Upper lobe of right lung (tissue), 1 donor: ENCODE results near the gene HOXC9. TPM values are rescaled to one million over a fixed set of nuclear protein-coding genes. Genes with fewer than 3 reads are reported as not detected.

ENCODE experiments used
- ATAC-seq: fragments of 200-7000 bp; cut with Tn5 transposase; one replicate; pipeline ENCODE4 v1.9.1; 2020; ENCODE audit warnings: mild to moderate bottlenecking, moderate library complexity
- DNase-seq: peaks from one replicate; pipeline ENCODE4 v3.0.0-alpha.2; 2020
- H3K27ac ChIP-seq: fragments of 200-600 bp; one replicate; pipeline ENCODE4 v1.8.0; 2022
- H3K27me3 ChIP-seq: fragments of 200-600 bp; one replicate; pipeline ENCODE4 v1.8.0; 2022; ENCODE audit warnings: mild to moderate bottlenecking
- H3K36me3 ChIP-seq: fragments of 200-600 bp; one replicate; pipeline ENCODE4 v1.8.0; 2022
- H3K4me1 ChIP-seq: fragments of 200-600 bp; one replicate; pipeline ENCODE4 v1.8.0; 2022
- H3K4me3 ChIP-seq: fragments of 200-600 bp; one replicate; pipeline ENCODE4 v1.8.0; 2022; ENCODE audit warnings: mild to moderate bottlenecking
- H3K9me3 ChIP-seq: fragments of 200-600 bp; one replicate; pipeline ENCODE4 v1.8.0; 2022
- intact Hi-C: fragments of 100-400 bp; cut with DNase I; formaldehyde crosslinking; loops from one replicate; pipeline ENCODE4 v1.11.0; 2022
- total RNA-seq: library from RNA; stranded (reverse); fragmentation: NEBNext Ultra II Directional; extraction: Animal tissue kit (Norgen Biotek cat#: 25700); gene quantifications from one replicate; pipeline ENCODE4 v1.2.1, GENCODE V29; 2021
- TF ChIP-seq, protein P1 (sequence below): fragments of 200-600 bp; IDR thresholded peaks from one replicate; pipeline ENCODE4 v1.8.0; 2022; ENCODE audit warnings: antibody characterized with exemption
- donor health status: DM: no; HTN: yes; CAD: no; lungs with severe emphysema.

Gene HOXC9
- total RNA-seq, 1 donor from 2014 or later: 0.61 TPM

DNA sequence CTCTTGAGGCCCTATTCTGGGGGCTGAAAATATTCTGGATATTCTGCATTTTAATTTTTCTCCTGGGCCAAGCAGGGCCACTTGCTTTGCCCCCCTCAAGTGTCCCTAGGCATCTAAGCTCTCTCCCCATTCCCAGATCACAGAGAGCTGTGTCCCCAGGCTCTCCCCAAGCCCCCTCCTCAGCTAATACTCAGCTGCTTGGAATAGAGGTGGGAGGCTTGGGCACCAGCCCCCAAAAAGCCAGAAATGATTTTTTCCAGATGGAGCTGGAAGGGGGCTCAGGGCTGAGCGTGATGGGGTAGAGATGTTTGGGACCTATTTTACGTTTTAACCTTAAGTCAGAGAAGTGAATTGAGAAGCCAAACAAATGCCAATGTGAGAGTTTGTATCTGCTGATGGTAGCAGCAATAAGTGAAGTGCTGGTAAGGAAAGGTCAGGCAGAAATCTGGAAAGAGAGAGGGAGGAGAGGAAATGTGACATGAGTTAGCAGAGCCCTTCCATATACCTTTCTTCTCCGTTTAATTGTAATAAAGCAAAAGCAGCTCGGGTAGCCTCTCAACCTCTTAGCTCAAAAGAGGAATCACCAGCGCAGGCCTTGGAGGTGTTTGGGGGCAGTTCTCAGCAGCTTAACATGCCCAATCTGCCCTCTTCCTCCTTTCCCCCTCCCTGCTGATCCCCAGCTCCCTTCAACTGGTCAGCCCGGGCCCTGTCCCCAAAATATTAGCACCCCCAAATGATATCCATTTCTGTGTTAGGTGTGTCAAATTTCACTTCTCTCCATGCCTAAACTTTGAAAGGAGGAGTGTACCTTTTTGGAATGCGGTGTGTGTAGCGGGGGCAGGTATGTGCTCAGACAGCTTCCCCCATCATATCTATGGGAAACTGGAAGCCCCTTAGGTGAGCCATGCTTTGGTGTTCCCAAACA, 23.3 kb downstream of the HOXC9 start:
- no peaks in the 10 kb centered on the region for H3K36me3 ChIP-seq
- H3K9me3 ChIP-seq: no peaks in the 10 kb centered on the region
- ATAC-seq: no peak
- no peak overlapping the region for H3K4me3 ChIP-seq
- TF ChIP-seq, protein P1, sequence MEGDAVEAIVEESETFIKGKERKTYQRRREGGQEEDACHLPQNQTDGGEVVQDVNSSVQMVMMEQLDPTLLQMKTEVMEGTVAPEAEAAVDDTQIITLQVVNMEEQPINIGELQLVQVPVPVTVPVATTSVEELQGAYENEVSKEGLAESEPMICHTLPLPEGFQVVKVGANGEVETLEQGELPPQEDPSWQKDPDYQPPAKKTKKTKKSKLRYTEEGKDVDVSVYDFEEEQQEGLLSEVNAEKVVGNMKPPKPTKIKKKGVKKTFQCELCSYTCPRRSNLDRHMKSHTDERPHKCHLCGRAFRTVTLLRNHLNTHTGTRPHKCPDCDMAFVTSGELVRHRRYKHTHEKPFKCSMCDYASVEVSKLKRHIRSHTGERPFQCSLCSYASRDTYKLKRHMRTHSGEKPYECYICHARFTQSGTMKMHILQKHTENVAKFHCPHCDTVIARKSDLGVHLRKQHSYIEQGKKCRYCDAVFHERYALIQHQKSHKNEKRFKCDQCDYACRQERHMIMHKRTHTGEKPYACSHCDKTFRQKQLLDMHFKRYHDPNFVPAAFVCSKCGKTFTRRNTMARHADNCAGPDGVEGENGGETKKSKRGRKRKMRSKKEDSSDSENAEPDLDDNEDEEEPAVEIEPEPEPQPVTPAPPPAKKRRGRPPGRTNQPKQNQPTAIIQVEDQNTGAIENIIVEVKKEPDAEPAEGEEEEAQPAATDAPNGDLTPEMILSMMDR: no peak
- peaks cover 5% of the 10 kb centered on the region for H3K4me1 ChIP-seq
- intact Hi-C loops: no loop called here
- peaks cover 91% of the 10 kb centered on the region for H3K27me3 ChIP-seq
- no peak overlapping the region for H3K27ac ChIP-seq
- no peak for DNase-seq

DNA sequence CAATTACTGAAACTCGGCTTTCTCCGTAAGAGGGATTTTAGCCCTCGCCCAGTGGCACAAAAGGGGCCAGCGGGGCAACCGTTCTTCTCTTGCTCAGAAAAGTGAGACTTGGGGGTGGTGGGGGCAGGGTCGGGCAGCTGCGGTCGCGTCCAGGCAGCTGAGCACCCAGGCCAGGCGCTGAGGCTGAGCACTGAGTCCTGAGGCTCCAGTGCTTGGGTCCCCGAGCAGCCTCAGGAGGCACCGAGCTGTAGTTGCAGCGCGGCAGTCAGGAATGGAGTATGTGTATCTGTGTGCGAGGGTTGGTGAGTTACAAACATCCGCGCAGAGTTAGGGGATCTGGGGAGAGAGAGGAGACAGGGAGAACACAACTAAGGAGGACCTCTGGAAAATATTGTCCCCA, 24.2 kb downstream of the HOXC9 start:
- Histone ChIP-seq H3K4me1 (no peaks in the 10 kb centered on the region), H3K27me3 (peaks cover 93% of the 10 kb centered on the region), H3K36me3 (no peaks in the 10 kb centered on the region), H3K4me3 (no peak overlapping the region), H3K9me3 (no peaks in the 10 kb centered on the region), H3K27ac (no peak overlapping the region)
- intact Hi-C loops: no loop called here
- TF ChIP-seq, protein P1: no peak
- ATAC-seq (no peak), DNase-seq (no peak)

DNA sequence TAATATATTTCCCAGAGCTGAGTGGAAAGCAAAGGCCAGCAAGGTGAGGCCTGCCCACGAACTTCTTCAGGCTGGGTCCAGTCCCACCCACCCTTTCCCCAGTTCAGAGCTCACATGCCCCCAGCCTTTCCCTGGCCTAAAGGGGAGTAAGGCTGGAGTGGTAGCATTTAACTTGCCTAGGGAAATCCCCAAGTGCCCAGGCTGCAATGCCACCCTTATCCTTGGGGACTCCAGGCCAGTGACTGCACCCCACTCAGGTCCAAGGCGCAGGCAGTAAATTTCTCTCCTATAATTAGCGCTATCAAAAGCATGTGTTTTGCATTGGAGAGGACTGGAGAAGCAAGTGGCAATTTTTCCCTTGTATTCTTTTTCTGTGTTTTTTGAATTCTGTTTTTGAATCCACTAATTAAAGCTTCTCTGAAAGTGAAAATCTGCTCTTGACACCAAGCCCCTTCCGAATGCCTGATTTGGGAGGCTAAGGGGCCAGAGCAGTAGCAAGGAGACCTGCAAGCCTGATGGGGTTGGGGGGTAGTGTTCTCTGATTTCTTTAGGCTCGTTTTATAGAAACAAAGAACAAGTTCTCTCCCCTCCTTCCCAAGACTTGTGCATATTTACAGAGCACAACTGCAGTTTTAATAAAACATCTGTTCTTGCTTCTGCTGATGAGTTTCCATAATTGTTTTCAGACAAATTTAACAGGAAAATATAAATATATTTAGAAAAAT, 24.8 kb downstream of the HOXC9 start:
- H3K27me3 ChIP-seq: peaks cover 91% of the 10 kb centered on the region

DNA sequence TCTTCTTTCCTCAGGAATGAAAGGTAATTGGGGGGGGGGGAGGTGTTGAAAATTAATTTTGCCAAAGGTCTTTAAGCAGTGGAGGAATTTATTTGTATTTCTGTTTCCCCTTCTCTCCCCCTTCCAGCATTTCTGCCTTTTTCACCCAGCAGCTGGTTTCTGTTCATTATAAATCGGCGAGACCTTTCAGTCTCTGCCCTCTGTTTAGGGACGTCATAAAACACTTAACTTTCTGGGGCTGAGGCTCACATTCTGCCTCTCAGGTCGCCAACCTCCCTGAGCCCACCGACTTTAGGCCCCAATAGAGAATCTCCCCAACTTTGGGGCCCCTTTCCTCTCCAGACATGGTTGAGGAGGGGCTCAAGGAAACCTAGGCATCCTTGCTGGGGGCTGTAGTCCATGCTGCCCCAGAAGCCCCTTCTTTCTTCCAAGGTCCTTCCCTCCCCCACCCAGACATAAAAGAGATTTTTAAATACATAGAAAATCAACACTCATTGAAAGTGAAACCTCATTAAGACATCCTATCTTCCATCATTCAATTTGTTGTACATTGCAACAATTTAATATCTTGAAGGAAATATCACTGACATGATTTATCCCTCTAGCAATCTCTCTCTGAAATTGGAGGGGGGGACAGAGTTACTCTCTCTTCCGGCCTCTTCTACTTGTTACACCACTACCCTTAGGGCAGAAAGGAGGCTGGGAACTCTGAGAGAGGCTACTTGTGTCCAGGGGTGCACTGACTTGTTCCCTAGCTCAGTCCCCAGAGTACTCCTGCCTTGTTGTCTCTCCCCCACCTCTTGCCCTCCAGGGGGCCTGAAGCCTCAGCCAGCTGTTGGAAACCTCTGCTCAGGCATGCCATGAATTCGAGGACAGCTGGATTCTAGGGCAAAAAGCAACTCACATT, 25.8 kb downstream of the HOXC9 start:
- no peaks in the 10 kb centered on the region for H3K9me3 ChIP-seq
- H3K4me1 ChIP-seq: no peaks in the 10 kb centered on the region
- H3K36me3 ChIP-seq: no peaks in the 10 kb centered on the region
- peaks cover 90% of the 10 kb centered on the region for H3K27me3 ChIP-seq
- H3K4me3 ChIP-seq: no peak overlapping the region
- TF ChIP-seq, protein P1: no peak
- intact Hi-C loops: no loop called here
- DNase-seq: no peak
- no peak for ATAC-seq
- H3K27ac ChIP-seq: no peak overlapping the region

More for the DNA sequence above, 24.8 kb downstream of the HOXC9 start:
- Histone ChIP-seq H3K9me3 (no peaks in the 10 kb centered on the region), H3K36me3 (no peaks in the 10 kb centered on the region), H3K4me1 (no peaks in the 10 kb centered on the region), H3K4me3 (no peak overlapping the region), H3K27ac (no peak overlapping the region)
- ATAC-seq (no peak), DNase-seq (no peak)
- intact Hi-C loops: no loop called here
- TF ChIP-seq, protein P1: no peak
